GM12872 (cell line): Measurements from ENCODE around the gene NFE2L3.

Source experiments
- CTCF ChIP-seq: IDR thresholded peaks from 3 replicates; pipeline ENCODE4 v1.5.1; 2011; ENCODE audit warnings: low read depth, mild to moderate bottlenecking, low read length, moderate library complexity; ENCODE audit not compliant: insufficient read depth

The NFE2L3 gene

GRCh38 chr7:26185131-26185843 lies 33.3 kb downstream of the NFE2L3 start:
- TF ChIP-seq CTCF: no peak

GRCh38 chr7:26185844-26186180 lies 33.8 kb downstream of the NFE2L3 start:
- TF ChIP-seq CTCF: no peak

- no peak for TF ChIP-seq CTCF
Observed at GRCh38 chr7:26186364-26187311, 34.6 kb downstream of the NFE2L3 start.

GRCh38 chr7:26187380-26188205 lies 35.6 kb downstream of the NFE2L3 start:
- no peak for TF ChIP-seq CTCF

- TF ChIP-seq CTCF: no peak
Observed at GRCh38 chr7:26188206-26188956, 36.4 kb downstream of the NFE2L3 start.

GRCh38 chr7:26188957-26189541 lies 37.1 kb downstream of the NFE2L3 start:
- no peak for TF ChIP-seq CTCF
